OCI-LY3 (cell line): Measurements from ENCODE around the gene KCNJ11.

ENCODE experiments used
- H2AFZ ChIP-seq: fragments of 200-600, 300-600 bp; shearing (Covaris generic); 2 replicates; pipeline ENCODE4 v1.6.0; 2014; ENCODE audit warnings: antibody characterized with exemption, low read depth, low read length
- H3K27ac ChIP-seq: fragments of 200-600, 300-600 bp; sonication (generic); 2 replicates; pipeline ENCODE4 v1.5.1; 2014; ENCODE audit warnings: mild to moderate bottlenecking, low read length, moderate library complexity, mixed read lengths
- H3K27me3 ChIP-seq: fragments of 200-600, 300-600 bp; sonication (generic); 2 replicates; pipeline ENCODE4 v1.6.1; 2014; ENCODE audit warnings: low read depth, low read length, mixed read lengths
- H3K36me3 ChIP-seq: fragments of 200-600, 300-600 bp; sonication (generic); replicated peaks from 2 replicates; pipeline ENCODE3; 2014; ENCODE audit warnings: low read depth, low read length, mixed read lengths
- H3K4me1 ChIP-seq: fragments of 300-600, 200-600 bp; sonication (generic); 2 replicates; pipeline ENCODE4 v1.6.1; 2014; ENCODE audit warnings: low read length, mixed read lengths
- H3K4me2 ChIP-seq: fragments of 200-600, 300-600 bp; sonication (generic); 2 replicates; pipeline ENCODE4 v1.6.1; 2014; ENCODE audit warnings: low read length, mixed read lengths
- H3K4me3 ChIP-seq: fragments of 300-600, 200-600 bp; sonication (generic); 2 replicates; pipeline ENCODE4 v1.5.1; 2014; ENCODE audit warnings: antibody characterized with exemption, mild to moderate bottlenecking, low read length, moderate library complexity
- H3K79me2 ChIP-seq: fragments of 300-600, 200-600 bp; shearing (Covaris generic); 2 replicates; pipeline ENCODE4 v1.6.1; 2014; ENCODE audit warnings: mild to moderate bottlenecking, low read length, mixed read lengths
- H3K9ac ChIP-seq: fragments of 300-600, 200-600 bp; shearing (Covaris generic); 2 replicates; pipeline ENCODE4 v1.6.0; 2014; ENCODE audit warnings: mild to moderate bottlenecking, low read length, moderate library complexity
- H3K9me3 ChIP-seq: fragments of 200-600, 300-600 bp; shearing (Covaris generic); 2 replicates; pipeline ENCODE4 v1.6.1; 2014; ENCODE audit warnings: low read length, mixed read lengths; ENCODE audit not compliant: insufficient read depth
- H4K20me1 ChIP-seq: fragments of 200-600, 300-600 bp; sonication (generic); 2 replicates; pipeline ENCODE4 v1.6.1; 2016; ENCODE audit warnings: low read length, mixed read lengths; ENCODE audit not compliant: insufficient read depth
- CTCF ChIP-seq: fragments of 200-600, 300-600 bp; sonication (generic); IDR thresholded peaks from 2 replicates; pipeline ENCODE4 v1.5.1; 2014; ENCODE audit warnings: antibody characterized with exemption, low read length, low read depth
- EZH2phosphoT487 ChIP-seq: fragments of 200-600 bp; shearing (Covaris generic); IDR thresholded peaks from 2 replicates; pipeline ENCODE4 v1.6.1; 2018; ENCODE audit warnings: antibody characterized with exemption, mixed run types, low read depth

The KCNJ11 gene

GRCh38 chr11:17376493-17376892 lies 12.0 kb downstream of the KCNJ11 start:
- Histone ChIP-seq H3K4me1 (no peaks in the 10 kb centered on the region), H2AFZ (no peak overlapping the region), H3K79me2 (no peaks in the 10 kb centered on the region), H3K27ac (no peak overlapping the region), H4K20me1 (no peaks in the 10 kb centered on the region), H3K27me3 (peaks cover 40% of the 10 kb centered on the region), H3K9me3 (peaks cover 22% of the 10 kb centered on the region), H3K36me3 (no peaks in the 10 kb centered on the region), H3K4me2 (no peak overlapping the region), H3K9ac (no peak overlapping the region), H3K4me3 (no peak overlapping the region)
- TF ChIP-seq CTCF: no peak
- TF ChIP-seq EZH2phosphoT487: no peak

- Histone ChIP-seq H3K27ac (no peak overlapping the region), H2AFZ (no peak overlapping the region), H3K4me1 (no peaks in the 10 kb centered on the region), H3K4me2 (no peak overlapping the region), H3K9ac (no peak overlapping the region), H3K9me3 (peaks cover 30% of the 10 kb centered on the region), H4K20me1 (no peaks in the 10 kb centered on the region), H3K27me3 (peaks cover 33% of the 10 kb centered on the region), H3K36me3 (no peaks in the 10 kb centered on the region), H3K4me3 (no peak overlapping the region), H3K79me2 (no peaks in the 10 kb centered on the region)
- TF ChIP-seq CTCF: no peak
- no peak for TF ChIP-seq EZH2phosphoT487
Observed at GRCh38 chr11:17375547-17375946, 12.9 kb downstream of the KCNJ11 start.

GRCh38 chr11:17371614-17372013 lies 16.8 kb downstream of the KCNJ11 start:
- Histone ChIP-seq H3K4me2 (no peak overlapping the region), H3K79me2 (no peaks in the 10 kb centered on the region), H3K36me3 (no peaks in the 10 kb centered on the region), H3K4me1 (no peaks in the 10 kb centered on the region), H4K20me1 (no peaks in the 10 kb centered on the region), H3K9me3 (peaks cover 30% of the 10 kb centered on the region), H3K27me3 (peaks cover 15% of the 10 kb centered on the region), H3K9ac (no peak overlapping the region), H2AFZ (no peak overlapping the region), H3K4me3 (no peak overlapping the region), H3K27ac (no peak overlapping the region)
- TF ChIP-seq EZH2phosphoT487: no peak
- TF ChIP-seq CTCF: no peak

- H3K27me3 ChIP-seq: peaks cover 20% of the 10 kb centered on the region
- no peak overlapping the region for H3K4me2 ChIP-seq
- no peak for TF ChIP-seq CTCF
- no peak for TF ChIP-seq EZH2phosphoT487
- no peak overlapping the region for H3K27ac ChIP-seq
- no peak overlapping the region for H2AFZ ChIP-seq
- no peaks in the 10 kb centered on the region for H3K79me2 ChIP-seq
- no peak overlapping the region for H3K9ac ChIP-seq
- H3K36me3 ChIP-seq: no peaks in the 10 kb centered on the region
- H4K20me1 ChIP-seq: no peaks in the 10 kb centered on the region
- peaks cover 30% of the 10 kb centered on the region for H3K9me3 ChIP-seq
- H3K4me3 ChIP-seq: no peak overlapping the region
- no peaks in the 10 kb centered on the region for H3K4me1 ChIP-seq
Observed at GRCh38 chr11:17369684-17370243, 18.7 kb downstream of the KCNJ11 start.
